Fibroblast of lung (primary cell): ENCODE results near the gene S100A3.

ENCODE experiments used
- EZH2 ChIP-seq: IDR thresholded peaks from 2 replicates; pipeline ENCODE4 v1.5.1; 2012; ENCODE audit warnings: low read length, control low read depth, mild to moderate bottlenecking; ENCODE audit errors: missing control alignments
- TF ChIP-seq, protein P1 (sequence below), 2 donors: IDR thresholded peaks in 1 of 2; conservative IDR thresholded peaks in 1 of 2; 1 replicate in 1 of 2; 2 replicates in 1 of 2; pipeline ENCODE4 v1.5.1; 2011 to 2012; ENCODE audit warnings: low read length in 2 of 2, control low read depth in 1 of 2, inconsistent platforms in 1 of 2, low read depth in 1 of 2, mild to moderate bottlenecking in 1 of 2

GRCh38 chr1:153538315-153538821, 10.7 kb downstream of the S100A3 start:
- TF ChIP-seq, protein P1, sequence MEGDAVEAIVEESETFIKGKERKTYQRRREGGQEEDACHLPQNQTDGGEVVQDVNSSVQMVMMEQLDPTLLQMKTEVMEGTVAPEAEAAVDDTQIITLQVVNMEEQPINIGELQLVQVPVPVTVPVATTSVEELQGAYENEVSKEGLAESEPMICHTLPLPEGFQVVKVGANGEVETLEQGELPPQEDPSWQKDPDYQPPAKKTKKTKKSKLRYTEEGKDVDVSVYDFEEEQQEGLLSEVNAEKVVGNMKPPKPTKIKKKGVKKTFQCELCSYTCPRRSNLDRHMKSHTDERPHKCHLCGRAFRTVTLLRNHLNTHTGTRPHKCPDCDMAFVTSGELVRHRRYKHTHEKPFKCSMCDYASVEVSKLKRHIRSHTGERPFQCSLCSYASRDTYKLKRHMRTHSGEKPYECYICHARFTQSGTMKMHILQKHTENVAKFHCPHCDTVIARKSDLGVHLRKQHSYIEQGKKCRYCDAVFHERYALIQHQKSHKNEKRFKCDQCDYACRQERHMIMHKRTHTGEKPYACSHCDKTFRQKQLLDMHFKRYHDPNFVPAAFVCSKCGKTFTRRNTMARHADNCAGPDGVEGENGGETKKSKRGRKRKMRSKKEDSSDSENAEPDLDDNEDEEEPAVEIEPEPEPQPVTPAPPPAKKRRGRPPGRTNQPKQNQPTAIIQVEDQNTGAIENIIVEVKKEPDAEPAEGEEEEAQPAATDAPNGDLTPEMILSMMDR (conservative IDR thresholded peaks at IDR 0.05 in 1 of 2, IDR thresholded peaks at IDR 0.05 in 1 of 2; ENCODE audit: low read depth in 1 of 2, low read length in 2 of 2) = no peak
- TF ChIP-seq EZH2 = no peak
